Stomach (tissue), 4 donors: ENCODE results near the gene NUP85.

ENCODE experiments used
- POLR2A ChIP-seq, 4 donors: fragments of 450-650 bp; IDR thresholded peaks; one replicate each; pipeline ENCODE4 v1.6.1; 2016; ENCODE audit warnings: antibody characterized with exemption in 4 of 4, control low read depth in 2 of 4, mild to moderate bottlenecking in 1 of 4, moderate library complexity in 1 of 4
- TF ChIP-seq, protein P1 (sequence below), 7 experiments: fragments of 450-650 bp in 4 of 7; fragments of 200-600 bp in 3 of 7; sonication (generic) in 3 of 7; IDR thresholded peaks; one replicate each; pipeline ENCODE4 v1.5.1; 2016 to 2019; ENCODE audit warnings: antibody characterized with exemption in 7 of 7, control low read depth in 2 of 7, mild to moderate bottlenecking in 1 of 7

DNA sequence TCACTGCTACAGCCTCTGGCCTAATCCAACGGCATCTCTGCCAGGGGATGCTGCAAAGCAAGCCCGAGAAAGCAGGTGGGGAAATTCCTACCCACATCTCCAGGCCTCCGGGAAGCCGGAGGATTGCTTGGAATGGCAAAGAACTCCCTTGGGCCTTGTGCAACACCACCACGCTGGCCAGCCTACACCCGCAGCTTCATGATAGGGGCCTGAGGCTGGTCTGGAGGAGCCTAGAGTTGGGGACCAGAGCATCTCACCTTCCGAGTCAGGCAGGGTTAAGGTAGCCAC is 35.6 kb downstream of the NUP85 start:
- TF ChIP-seq, protein P1, sequence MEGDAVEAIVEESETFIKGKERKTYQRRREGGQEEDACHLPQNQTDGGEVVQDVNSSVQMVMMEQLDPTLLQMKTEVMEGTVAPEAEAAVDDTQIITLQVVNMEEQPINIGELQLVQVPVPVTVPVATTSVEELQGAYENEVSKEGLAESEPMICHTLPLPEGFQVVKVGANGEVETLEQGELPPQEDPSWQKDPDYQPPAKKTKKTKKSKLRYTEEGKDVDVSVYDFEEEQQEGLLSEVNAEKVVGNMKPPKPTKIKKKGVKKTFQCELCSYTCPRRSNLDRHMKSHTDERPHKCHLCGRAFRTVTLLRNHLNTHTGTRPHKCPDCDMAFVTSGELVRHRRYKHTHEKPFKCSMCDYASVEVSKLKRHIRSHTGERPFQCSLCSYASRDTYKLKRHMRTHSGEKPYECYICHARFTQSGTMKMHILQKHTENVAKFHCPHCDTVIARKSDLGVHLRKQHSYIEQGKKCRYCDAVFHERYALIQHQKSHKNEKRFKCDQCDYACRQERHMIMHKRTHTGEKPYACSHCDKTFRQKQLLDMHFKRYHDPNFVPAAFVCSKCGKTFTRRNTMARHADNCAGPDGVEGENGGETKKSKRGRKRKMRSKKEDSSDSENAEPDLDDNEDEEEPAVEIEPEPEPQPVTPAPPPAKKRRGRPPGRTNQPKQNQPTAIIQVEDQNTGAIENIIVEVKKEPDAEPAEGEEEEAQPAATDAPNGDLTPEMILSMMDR (IDR thresholded peaks at IDR 0.05) = no peak
- no peak for TF ChIP-seq POLR2A (IDR thresholded peaks at IDR 0.05)
